ENCODE results near the gene KCNG2. TPM values are rescaled to one million over a fixed set of nuclear protein-coding genes. Genes with fewer than 3 reads are reported as not detected.

Gene KCNG2
- total RNA-seq, 2 experiments from 2014 or later, result not detected

DNA sequence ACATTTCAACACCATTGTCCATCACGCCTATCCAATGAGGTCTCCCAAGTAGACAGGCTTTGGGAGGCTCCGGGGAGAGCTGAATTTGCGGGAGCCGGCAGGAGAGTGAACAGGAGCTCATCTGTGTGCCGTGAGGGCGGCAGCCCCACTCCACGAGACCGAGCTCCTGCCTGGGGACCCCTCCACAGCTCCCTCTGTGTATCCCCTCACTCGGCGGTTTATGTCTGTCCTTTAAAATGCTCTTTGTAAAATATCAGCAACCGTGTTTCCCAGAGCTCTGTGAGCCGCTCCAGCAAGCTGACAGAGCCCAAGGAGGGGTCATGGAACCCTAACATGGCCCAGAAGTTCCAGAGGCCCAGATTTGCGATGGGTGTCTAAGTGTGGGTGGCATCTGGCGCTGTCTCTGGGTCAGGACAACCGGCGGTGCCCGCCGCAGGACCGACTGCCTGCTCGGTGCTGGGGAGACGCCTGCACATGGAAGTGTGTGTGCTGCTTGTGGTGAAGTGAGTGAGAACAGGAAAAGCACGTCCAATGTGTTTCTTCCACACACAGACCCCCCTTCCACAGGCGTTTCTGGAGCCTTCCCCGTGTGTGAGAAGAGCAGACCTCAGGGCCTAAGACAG lies 118.9 kb downstream of the KCNG2 start:
- intact Hi-C loops (cut with DNase I, micrococcal nuclease), result loop anchor here in 1 of 2 experiments (10.0 kb wide), 1 partner anchor 48 kb away; the partner anchor contains the start of gene HSBP1L1
- Histone ChIP-seq H3K9me3 (ENCODE audit: control insufficient read depth in 1 of 2, insufficient read depth in 1 of 2, low read length in 2 of 2) (peaks cover 0 to 23% of the 10 kb centered on the region in 2 experiments), H3K27ac (ENCODE audit: low read depth in 1 of 2, low read length in 2 of 2) (no peak overlapping the region), H3K27me3 (ENCODE audit: control insufficient read depth in 1 of 2, insufficient read depth in 2 of 2, low read length in 2 of 2) (no peaks in the 10 kb centered on the region), H3K36me3 (ENCODE audit: insufficient read depth, low read length) (peaks cover 17% of the 10 kb centered on the region), H3K4me3 (ENCODE audit: low read length) (no peak overlapping the region), H3K4me1 (ENCODE audit: insufficient read depth, low read length) (peaks cover 23% of the 10 kb centered on the region)
- ChIA-PET POLR2A (no interaction called here), CTCF (no interaction called here)
- H3K4me1 Mint-ChIP-seq (ENCODE audit: low read depth), result peaks cover 25% of the 10 kb centered on the region
- DNase-seq (no peak), ATAC-seq (ENCODE audit: poor library complexity) (no peak)
- no peak overlapping the region for H3K4me3 Mint-ChIP-seq
- peaks cover 4% of the 10 kb centered on the region for H3K27me3 Mint-ChIP-seq
- H3K27ac Mint-ChIP-seq, result peak overlapping the region; percentile 53
- TF ChIP-seq, protein P1, sequence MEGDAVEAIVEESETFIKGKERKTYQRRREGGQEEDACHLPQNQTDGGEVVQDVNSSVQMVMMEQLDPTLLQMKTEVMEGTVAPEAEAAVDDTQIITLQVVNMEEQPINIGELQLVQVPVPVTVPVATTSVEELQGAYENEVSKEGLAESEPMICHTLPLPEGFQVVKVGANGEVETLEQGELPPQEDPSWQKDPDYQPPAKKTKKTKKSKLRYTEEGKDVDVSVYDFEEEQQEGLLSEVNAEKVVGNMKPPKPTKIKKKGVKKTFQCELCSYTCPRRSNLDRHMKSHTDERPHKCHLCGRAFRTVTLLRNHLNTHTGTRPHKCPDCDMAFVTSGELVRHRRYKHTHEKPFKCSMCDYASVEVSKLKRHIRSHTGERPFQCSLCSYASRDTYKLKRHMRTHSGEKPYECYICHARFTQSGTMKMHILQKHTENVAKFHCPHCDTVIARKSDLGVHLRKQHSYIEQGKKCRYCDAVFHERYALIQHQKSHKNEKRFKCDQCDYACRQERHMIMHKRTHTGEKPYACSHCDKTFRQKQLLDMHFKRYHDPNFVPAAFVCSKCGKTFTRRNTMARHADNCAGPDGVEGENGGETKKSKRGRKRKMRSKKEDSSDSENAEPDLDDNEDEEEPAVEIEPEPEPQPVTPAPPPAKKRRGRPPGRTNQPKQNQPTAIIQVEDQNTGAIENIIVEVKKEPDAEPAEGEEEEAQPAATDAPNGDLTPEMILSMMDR (IDR thresholded peaks at IDR 0.05), result no peak
- H3K9me3 Mint-ChIP-seq, result no peaks in the 10 kb centered on the region
- peaks cover 49% of the 10 kb centered on the region for H3K36me3 Mint-ChIP-seq (ENCODE audit: low read depth)

DNA sequence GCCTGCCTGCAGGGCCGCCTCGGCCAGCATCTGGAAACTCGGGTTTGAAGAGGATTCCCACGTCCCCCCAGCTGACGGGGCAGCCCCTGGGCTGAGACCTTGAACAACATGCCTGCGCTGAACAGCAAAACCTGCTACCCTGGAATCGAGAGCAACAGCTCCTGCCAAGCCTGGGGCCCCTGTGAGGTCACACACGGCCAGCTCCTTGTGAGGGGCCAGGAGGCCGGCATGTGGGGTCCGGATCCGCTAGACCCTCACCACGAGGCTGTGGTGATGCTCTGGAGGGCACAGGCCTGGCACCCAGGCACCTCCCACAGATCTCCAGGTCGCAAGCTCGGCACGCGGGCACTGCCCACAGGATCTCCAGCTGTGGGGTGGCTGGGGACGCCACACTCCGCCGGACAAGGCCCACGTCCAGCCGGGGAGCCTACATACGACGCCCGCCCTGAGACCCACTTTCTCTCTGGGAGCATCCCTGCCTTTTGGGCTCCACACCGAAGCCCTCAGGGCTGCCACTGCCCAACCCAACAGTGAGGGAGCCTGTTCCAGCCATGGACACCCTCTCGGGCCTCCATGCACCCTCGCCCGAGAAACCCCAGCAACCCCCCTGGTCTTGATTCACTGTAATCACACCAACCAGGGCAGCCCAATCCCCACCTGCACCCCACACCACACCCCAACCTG lies 119.6 kb downstream of the KCNG2 start:
- H3K4me3 Mint-ChIP-seq, result no peak overlapping the region
- no peaks in the 10 kb centered on the region for H3K27me3 ChIP-seq (ENCODE audit: control insufficient read depth in 1 of 2, insufficient read depth in 2 of 2, low read length in 2 of 2)
- H3K27me3 Mint-ChIP-seq, result peaks cover 4% of the 10 kb centered on the region
- peaks cover 17% of the 10 kb centered on the region for H3K36me3 ChIP-seq (ENCODE audit: insufficient read depth, low read length)
- H3K27ac ChIP-seq (ENCODE audit: low read depth in 1 of 2, low read length in 2 of 2), result no peak overlapping the region
- H3K4me1 ChIP-seq (ENCODE audit: insufficient read depth, low read length), result peaks cover 23% of the 10 kb centered on the region
- TF ChIP-seq, protein P1 (IDR thresholded peaks at IDR 0.05), result no peak
- peaks cover 22% of the 10 kb centered on the region for H3K4me1 Mint-ChIP-seq (ENCODE audit: low read depth)
- peaks cover 53% of the 10 kb centered on the region for H3K36me3 Mint-ChIP-seq (ENCODE audit: low read depth)
- ChIA-PET CTCF (no interaction called here), POLR2A (no interaction called here)
- H3K9me3 Mint-ChIP-seq, result no peaks in the 10 kb centered on the region
- no peak for DNase-seq
- H3K9me3 ChIP-seq (ENCODE audit: control insufficient read depth in 1 of 2, insufficient read depth in 1 of 2, low read length in 2 of 2), result peaks cover 0 to 23% of the 10 kb centered on the region in 2 experiments
- no peak for ATAC-seq (ENCODE audit: poor library complexity)
- intact Hi-C loops (cut with DNase I, micrococcal nuclease), result loop anchor here in 1 of 2 experiments (10.0 kb wide), 1 partner anchor 47 kb away; the partner anchor contains the start of gene HSBP1L1
- no peak overlapping the region for H3K4me3 ChIP-seq (ENCODE audit: low read length)
- no peak overlapping the region for H3K27ac Mint-ChIP-seq

DNA sequence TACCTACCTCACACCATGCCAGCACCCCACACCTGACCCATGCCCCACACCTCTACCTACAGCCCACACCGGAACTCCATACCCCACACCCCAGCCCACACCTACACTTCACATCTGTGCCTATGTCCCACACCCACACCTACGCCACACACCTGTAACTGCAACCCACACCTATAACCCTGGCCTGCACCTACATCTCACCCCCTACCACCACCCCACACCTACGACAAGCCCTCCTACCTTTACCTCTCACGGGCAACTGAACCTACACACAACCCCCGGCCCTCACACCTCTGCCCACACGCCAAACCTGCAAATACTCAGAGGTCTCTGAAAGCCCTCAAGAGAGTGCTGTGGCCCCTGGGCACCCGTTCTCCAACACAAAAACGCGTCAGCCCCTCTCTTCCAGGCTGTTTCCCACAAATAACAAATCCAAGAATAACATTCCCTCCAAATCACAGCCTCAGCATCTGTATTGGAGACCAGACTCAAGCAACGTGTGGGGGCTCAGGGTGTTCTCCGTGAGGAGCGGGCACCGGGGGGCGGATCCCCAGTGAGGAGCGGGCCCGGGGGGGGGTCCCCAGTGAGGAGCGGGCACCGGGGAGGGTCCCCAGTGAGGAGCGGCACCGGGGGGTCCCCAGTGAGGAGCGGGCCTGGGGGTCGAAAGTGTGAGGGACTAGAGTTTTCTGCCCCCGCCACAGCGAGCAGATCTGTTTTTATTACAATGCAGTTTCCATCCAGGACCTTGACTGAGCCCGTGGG lies 120.3 kb downstream of the KCNG2 start:
- no peak overlapping the region for H3K4me3 ChIP-seq (ENCODE audit: low read length)
- H3K4me1 ChIP-seq (ENCODE audit: insufficient read depth, low read length), result peaks cover 16% of the 10 kb centered on the region
- H3K9me3 ChIP-seq (ENCODE audit: control insufficient read depth in 1 of 2, insufficient read depth in 1 of 2, low read length in 2 of 2), result peaks cover 0 to 23% of the 10 kb centered on the region in 2 experiments
- DNase-seq, result no peak
- H3K27me3 Mint-ChIP-seq, result peaks cover 4% of the 10 kb centered on the region
- TF ChIP-seq, protein P1 (IDR thresholded peaks at IDR 0.05), result no peak
- no peak overlapping the region for H3K27ac ChIP-seq (ENCODE audit: low read depth in 1 of 2, low read length in 2 of 2)
- H3K36me3 Mint-ChIP-seq (ENCODE audit: low read depth), result peaks cover 52% of the 10 kb centered on the region
- H3K36me3 ChIP-seq (ENCODE audit: insufficient read depth, low read length), result peaks cover 17% of the 10 kb centered on the region
- H3K4me1 Mint-ChIP-seq (ENCODE audit: low read depth), result peaks cover 15% of the 10 kb centered on the region
- CTCF ChIA-PET, result no interaction called here
- H3K4me3 Mint-ChIP-seq, result no peak overlapping the region
- H3K27me3 ChIP-seq (ENCODE audit: control insufficient read depth in 1 of 2, insufficient read depth in 2 of 2, low read length in 2 of 2), result no peaks in the 10 kb centered on the region
- H3K27ac Mint-ChIP-seq, result no peak overlapping the region
- no peaks in the 10 kb centered on the region for H3K9me3 Mint-ChIP-seq
- POLR2A ChIA-PET, result no interaction called here
- intact Hi-C loops (cut with DNase I, micrococcal nuclease), result loop anchor here in 1 of 2 experiments (10.0 kb wide), 1 partner anchor 47 kb away; the partner anchor contains the start of gene HSBP1L1
- no peak for ATAC-seq (ENCODE audit: poor library complexity)

Measured in CD4-positive, alpha-beta T cell (primary cell).